CD4-positive, alpha-beta T cell treated with Interleukin-4 for 4 hours (primary cell): ENCODE data around the gene KIF22.
"Not testable (repeated sequence)": the region's sequence is repeated elsewhere in the genome, so short reads cannot be mapped to it uniquely, and the experiment has no call there.

Experiments
- DNase-seq: peaks from one replicate; pipeline ENCODE4 v3.0.0-alpha.2; 2020

The KIF22 gene

GRCh38 chr16:29815793-29816693 lies 25.5 kb downstream of the KIF22 start, which contains the start of gene PAGR1:
Gene PAGR1 (plus strand): TSS chr16:29816152. CDS start chr16:29816526, 374 bp downstream.
- DNase-seq = peak; percentile 100

GRCh38 chr16:29816694-29817441 lies 26.3 kb downstream of the KIF22 start:
- peak; percentile 33 for DNase-seq

- DNase-seq = no peak
Measured at GRCh38 chr16:29818082-29818481, 27.5 kb downstream of the KIF22 start.

- DNase-seq = no peak
Measured at GRCh38 chr16:29819506-29819905, 29.0 kb downstream of the KIF22 start.

- DNase-seq = peak; percentile 54
Measured at GRCh38 chr16:29820271-29820701, 29.7 kb downstream of the KIF22 start, which contains the start of gene MVP. Gene MVP (plus strand): TSS chr16:29820462. CDS start chr16:29830550, 10,088 bp downstream.

GRCh38 chr16:29820730-29821642 lies 30.4 kb downstream of the KIF22 start:
- DNase-seq = peak; percentile 73

GRCh38 chr16:29821643-29822115 lies 31.1 kb downstream of the KIF22 start:
- DNase-seq = no peak

GRCh38 chr16:29824589-29825144 lies 34.1 kb downstream of the KIF22 start:
- no peak for DNase-seq

- DNase-seq = peak; percentile 58
Measured at GRCh38 chr16:29825145-29826044, 34.8 kb downstream of the KIF22 start.

GRCh38 chr16:29826342-29826695 lies 35.8 kb downstream of the KIF22 start:
- no peak for DNase-seq

GRCh38 chr16:29830774-29831173 lies 40.2 kb downstream of the KIF22 start:
- no peak for DNase-seq

- no peak for DNase-seq
Measured at GRCh38 chr16:29831490-29831889, 40.9 kb downstream of the KIF22 start.

GRCh38 chr16:29833219-29833618 lies 42.7 kb downstream of the KIF22 start:
- DNase-seq = not testable (repeated sequence)

- DNase-seq = no peak
Measured at GRCh38 chr16:29834079-29834478, 43.5 kb downstream of the KIF22 start.

GRCh38 chr16:29835926-29836325 lies 45.4 kb downstream of the KIF22 start:
- no peak for DNase-seq

GRCh38 chr16:29836623-29837022 lies 46.1 kb downstream of the KIF22 start:
- DNase-seq = no peak

- DNase-seq = no peak
Measured at GRCh38 chr16:29837841-29838240, 47.3 kb downstream of the KIF22 start.

GRCh38 chr16:29839822-29840221 lies 49.3 kb downstream of the KIF22 start:
- DNase-seq = no peak

- DNase-seq = no peak
Measured at GRCh38 chr16:29840240-29840639, 49.7 kb downstream of the KIF22 start.

- DNase-seq = no peak
Measured at GRCh38 chr16:29841631-29842030, 51.1 kb downstream of the KIF22 start.

GRCh38 chr16:29842732-29843346 lies 52.3 kb downstream of the KIF22 start:
- no peak for DNase-seq
